ENCODE measurements around the gene CDK14. TPM values are rescaled to one million over a fixed set of nuclear protein-coding genes. Genes with fewer than 3 reads are reported as not detected.

The CDK14 gene
- total and polyA plus RNA-seq, 2 donors (not counting 3 experiments of a cell fraction or from before 2014, with no cell fraction given) = 5.5 to 34.2 TPM

- CTCF ChIA-PET = interaction anchor here (0.5 to 1.4 kb wide), 2 partner anchors 39 to 149 kb away, joined by 3 to 5 read pairs; no protein-coding TSS in a partner anchor
- POLR2A ChIA-PET = no interaction called here
Observed at GRCh38 chr7:90747516-90747915, 151.4 kb downstream of the CDK14 start.

More at GRCh38 chr7:90747516-90747915, 151.4 kb downstream of the CDK14 start:
- BruUV-seq (replicated peaks) = no TSS peak
- dilution Hi-C loops (cut with MboI; ENCODE audit: extremely low pct_ligation_motif_present, low sequenced_read_pairs) (no loop called here), intact Hi-C loops (cut with micrococcal nuclease) (no loop called here)
- H3K9me3 ChIP-seq (replicated peaks; ENCODE audit: control insufficient read depth, insufficient read depth, low read length) = no peaks in the 10 kb centered on the region
- no peak for FAIRE-seq
- no peak for TF ChIP-seq JUN (IDR thresholded peaks at IDR 0.05; ENCODE audit: borderline replicate concordance, insufficient read depth, insufficient read length, low read depth)
- no peak for TF ChIP-seq CTCF (IDR thresholded peaks at IDR 0.05; ENCODE audit: extremely low read depth in 1 of 2, insufficient read depth in 1 of 2, low read depth in 1 of 2, low read length in 2 of 2)
- TF ChIP-seq FOS (IDR thresholded peaks at IDR 0.05; ENCODE audit: borderline replicate concordance, insufficient read depth, low read length) = no peak
- no peak for TF ChIP-seq MAX (IDR thresholded peaks at IDR 0.05; ENCODE audit: insufficient read depth, insufficient read length)
- no peak for TF ChIP-seq EZH2 (IDR thresholded peaks at IDR 0.05; ENCODE audit: borderline replicate concordance, low read depth, low read length, severe bottlenecking)
- no peak for TF ChIP-seq POLR2AphosphoS5 (IDR thresholded peaks at IDR 0.05; ENCODE audit: insufficient read depth, low read depth, low read length)
- no peak for TF ChIP-seq POLR2A (IDR thresholded peaks at IDR 0.05; ENCODE audit: low read depth, low read length)
- TF ChIP-seq MYC (IDR thresholded peaks at IDR 0.05; ENCODE audit: low read depth, low read length) = no peak
- no peak for TF ChIP-seq GATA2 (IDR thresholded peaks at IDR 0.05; ENCODE audit: insufficient read depth, insufficient read length, low read depth, low read length)
- H3K36me3 ChIP-seq (ENCODE audit: control insufficient read depth in 2 of 2, extremely low read depth in 1 of 2, insufficient read depth in 2 of 2, low read length in 2 of 2) = no peaks in the 10 kb centered on the region
- no peak overlapping the region for H3K4me3 ChIP-seq (replicated peaks in 1 of 3; ENCODE audit: insufficient read depth in 1 of 3, low read depth in 1 of 3, low read length in 3 of 3)
- H3K9me1 ChIP-seq (replicated peaks; ENCODE audit: control insufficient read depth, extremely low read depth, insufficient read depth, low read length) = no peaks in the 10 kb centered on the region
- H3K4me2 ChIP-seq (ENCODE audit: insufficient read depth, low read length) = no peak overlapping the region
- no peak overlapping the region for H2AFZ ChIP-seq (ENCODE audit: low read depth, low read length)
- H3K9ac ChIP-seq (replicated peaks; ENCODE audit: extremely low read depth, insufficient read depth, low read length) = no peak overlapping the region
- no peaks in the 10 kb centered on the region for H4K20me1 ChIP-seq (replicated peaks; ENCODE audit: control insufficient read depth, extremely low read depth, insufficient read depth, low read length)
- H3K79me2 ChIP-seq (ENCODE audit: control insufficient read depth, insufficient read depth, low read length) = no peaks in the 10 kb centered on the region
- H3K4me1 ChIP-seq (ENCODE audit: control insufficient read depth, extremely low read depth, insufficient read depth, low read length) = peaks cover 5% of the 10 kb centered on the region
- H3K27ac ChIP-seq (ENCODE audit: insufficient read depth, low read depth, low read length) = no peak overlapping the region
- no peak for DNase-seq (ENCODE audit: low read depth, low spot score)
- H3K27me3 ChIP-seq (ENCODE audit: control insufficient read depth in 2 of 2, insufficient read depth in 2 of 2, low read length in 2 of 2) = no peaks in the 10 kb centered on the region
